ENCODE data around the gene POLDIP2. TPM values are rescaled to one million over a fixed set of nuclear protein-coding genes. Genes with fewer than 3 reads are reported as not detected.

The POLDIP2 gene
- polyA plus RNA-seq, 1 experiment = 141 TPM

DNA sequence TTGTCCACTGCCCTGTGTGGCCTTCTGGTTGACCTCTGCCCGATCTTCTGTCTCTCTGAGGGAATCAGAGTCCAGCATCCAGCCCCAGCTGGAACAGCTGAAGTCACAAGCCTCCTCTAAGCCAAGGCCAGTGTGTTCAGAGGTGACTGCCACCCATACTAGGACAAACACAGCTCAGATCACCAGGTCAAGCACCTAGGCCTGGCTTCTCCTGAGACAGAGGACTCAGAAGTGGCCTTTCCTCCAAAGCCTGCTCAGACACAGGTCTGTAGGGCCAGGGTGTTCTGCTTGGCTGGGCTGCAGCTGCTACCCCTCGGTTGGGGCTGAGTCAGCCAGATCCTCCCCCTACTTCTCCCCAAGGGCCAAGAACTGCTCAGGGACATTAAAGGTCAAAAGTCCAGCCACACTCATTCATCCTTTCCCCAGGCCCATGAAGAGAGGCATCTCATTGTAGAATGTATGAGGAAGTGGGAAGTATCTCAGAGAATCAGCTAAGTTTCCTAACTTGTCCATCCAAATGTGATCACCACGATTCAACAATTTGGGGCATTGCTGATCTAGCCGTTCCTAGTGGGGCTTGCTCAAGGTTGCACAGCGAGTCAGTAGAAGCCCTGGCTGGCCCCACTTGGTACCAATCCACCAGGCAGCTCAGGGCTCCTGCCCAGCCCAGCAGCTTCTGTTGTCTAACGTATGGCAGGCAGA lies 41.1 kb upstream of the POLDIP2 start:
- Histone ChIP-seq H3K36me3 (ENCODE audit: control insufficient read depth, insufficient read depth, low read length) (peaks cover 9% of the 10 kb centered on the region), H3K27me3 (ENCODE audit: control insufficient read depth, insufficient read depth, low read length) (no peaks in the 10 kb centered on the region), H3K4me3 (ENCODE audit: low read depth, low read length) (no peak overlapping the region)
- no peak for DNase-seq (ENCODE audit: low read depth)
- POLR2A ChIA-PET = interaction anchor here (0.5 kb wide), 1 partner anchor 47 kb away, joined by 19 read pairs; no protein-coding TSS in a partner anchor
- TF ChIP-seq, protein P1, sequence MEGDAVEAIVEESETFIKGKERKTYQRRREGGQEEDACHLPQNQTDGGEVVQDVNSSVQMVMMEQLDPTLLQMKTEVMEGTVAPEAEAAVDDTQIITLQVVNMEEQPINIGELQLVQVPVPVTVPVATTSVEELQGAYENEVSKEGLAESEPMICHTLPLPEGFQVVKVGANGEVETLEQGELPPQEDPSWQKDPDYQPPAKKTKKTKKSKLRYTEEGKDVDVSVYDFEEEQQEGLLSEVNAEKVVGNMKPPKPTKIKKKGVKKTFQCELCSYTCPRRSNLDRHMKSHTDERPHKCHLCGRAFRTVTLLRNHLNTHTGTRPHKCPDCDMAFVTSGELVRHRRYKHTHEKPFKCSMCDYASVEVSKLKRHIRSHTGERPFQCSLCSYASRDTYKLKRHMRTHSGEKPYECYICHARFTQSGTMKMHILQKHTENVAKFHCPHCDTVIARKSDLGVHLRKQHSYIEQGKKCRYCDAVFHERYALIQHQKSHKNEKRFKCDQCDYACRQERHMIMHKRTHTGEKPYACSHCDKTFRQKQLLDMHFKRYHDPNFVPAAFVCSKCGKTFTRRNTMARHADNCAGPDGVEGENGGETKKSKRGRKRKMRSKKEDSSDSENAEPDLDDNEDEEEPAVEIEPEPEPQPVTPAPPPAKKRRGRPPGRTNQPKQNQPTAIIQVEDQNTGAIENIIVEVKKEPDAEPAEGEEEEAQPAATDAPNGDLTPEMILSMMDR (IDR thresholded peaks at IDR 0.05; ENCODE audit: insufficient read depth, low read depth, low read length) = no peak
- CTCF ChIA-PET = interaction anchor here (1.3 kb wide), 1 partner anchor 18 kb away, joined by 3 read pairs; no protein-coding TSS in a partner anchor

DNA sequence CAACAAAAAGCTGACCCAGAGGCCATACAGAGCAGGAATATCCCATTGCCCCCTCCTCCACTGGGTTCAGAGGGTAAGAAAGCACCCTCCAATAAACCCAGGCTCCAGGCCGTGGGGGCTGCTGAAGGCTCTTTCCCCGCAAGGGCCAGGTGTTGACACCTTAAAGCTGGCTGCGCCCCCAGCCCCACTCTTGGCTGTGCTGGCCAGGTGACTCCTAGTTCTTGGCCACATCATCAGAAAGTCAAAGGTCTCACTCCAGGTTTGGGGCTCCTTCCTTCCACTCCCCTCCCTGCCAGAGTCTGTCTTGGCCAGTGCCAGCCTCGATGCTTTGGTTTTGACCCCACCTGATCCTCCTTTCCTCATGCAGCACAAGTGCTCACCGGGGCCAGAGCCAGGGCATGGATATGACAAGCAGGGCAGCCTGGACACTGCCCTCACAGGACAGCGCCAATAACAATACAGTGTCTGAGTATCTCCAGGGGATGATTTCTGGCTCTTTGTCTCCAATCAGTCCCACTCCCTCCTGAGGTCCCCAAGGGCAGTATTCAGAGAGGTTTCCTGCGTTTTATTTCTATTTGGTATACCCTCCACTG lies 40.5 kb upstream of the POLDIP2 start:
- POLR2A ChIA-PET = no interaction called here
- Histone ChIP-seq H3K36me3 (ENCODE audit: control insufficient read depth, insufficient read depth, low read length) (peaks cover 9% of the 10 kb centered on the region), H3K27me3 (ENCODE audit: control insufficient read depth, insufficient read depth, low read length) (no peaks in the 10 kb centered on the region), H3K4me3 (ENCODE audit: low read depth, low read length) (no peak overlapping the region)
- TF ChIP-seq, protein P1 (IDR thresholded peaks at IDR 0.05; ENCODE audit: insufficient read depth, low read depth, low read length) = no peak
- DNase-seq (ENCODE audit: low read depth) = no peak
- CTCF ChIA-PET = interaction anchor here (1.4 kb wide), 1 partner anchor 19 kb away, joined by 4 read pairs; no protein-coding TSS in a partner anchor

DNA sequence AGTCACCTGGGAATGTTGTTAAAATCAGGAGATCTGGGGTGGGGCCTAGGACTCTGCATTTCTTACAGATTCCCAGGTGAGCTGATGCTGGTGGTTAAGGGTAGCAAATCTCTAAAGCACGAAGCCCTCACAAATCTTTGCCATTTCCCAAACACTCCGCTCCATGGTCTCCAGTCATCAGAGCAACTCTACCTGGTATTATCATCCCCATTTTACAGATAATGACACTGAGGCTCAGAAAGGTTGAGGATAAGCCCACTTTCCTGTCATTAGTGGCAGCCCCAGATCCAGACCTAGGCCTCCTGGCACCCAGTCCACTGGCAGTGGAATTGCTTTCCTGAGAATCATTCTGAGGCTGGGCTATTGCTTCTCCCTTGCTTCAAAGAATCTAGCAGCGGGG lies 39.9 kb upstream of the POLDIP2 start:
- no peak for DNase-seq (ENCODE audit: low read depth)
- peaks cover 10% of the 10 kb centered on the region for H3K36me3 ChIP-seq (ENCODE audit: control insufficient read depth, insufficient read depth, low read length)
- no peaks in the 10 kb centered on the region for H3K27me3 ChIP-seq (ENCODE audit: control insufficient read depth, insufficient read depth, low read length)
- POLR2A ChIA-PET = no interaction called here
- CTCF ChIA-PET = interaction anchor here (1.4 kb wide), 1 partner anchor 20 kb away, joined by 4 read pairs; no protein-coding TSS in a partner anchor
- TF ChIP-seq, protein P1 (IDR thresholded peaks at IDR 0.05; ENCODE audit: insufficient read depth, low read depth, low read length) = no peak
- H3K4me3 ChIP-seq (ENCODE audit: low read depth, low read length) = no peak overlapping the region

DNA sequence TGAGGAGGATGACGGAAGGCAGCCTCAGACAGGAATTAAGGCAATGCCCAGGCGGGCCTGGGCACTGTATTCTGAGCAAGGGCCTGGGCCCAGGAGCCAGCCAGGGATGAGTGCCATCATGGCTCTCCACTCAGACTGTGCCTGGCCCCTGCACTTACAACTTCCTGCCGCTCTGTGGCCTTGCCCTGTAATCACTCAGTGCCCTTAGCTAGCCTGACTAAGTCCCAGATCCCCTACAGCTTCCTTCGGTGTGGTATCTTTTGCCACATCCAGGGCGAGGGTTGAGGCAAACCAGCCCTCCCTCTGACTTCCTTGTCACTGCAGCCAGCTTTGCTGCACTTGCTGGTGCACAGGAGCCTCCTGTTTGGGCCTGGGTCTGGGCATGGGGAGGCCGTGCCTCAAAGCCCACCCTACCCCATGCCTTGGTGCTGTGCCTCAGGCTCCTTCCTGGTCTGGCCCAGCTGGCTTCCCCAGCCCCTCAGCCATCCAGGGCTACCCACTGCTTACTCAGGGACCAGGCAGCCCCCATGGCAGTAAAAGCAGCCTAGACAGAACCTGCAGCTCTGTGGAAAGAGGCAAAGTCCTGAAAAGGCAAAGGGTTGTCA lies 39.4 kb upstream of the POLDIP2 start:
- TF ChIP-seq, protein P1 (IDR thresholded peaks at IDR 0.05; ENCODE audit: insufficient read depth, low read depth, low read length) = no peak
- peaks cover 8% of the 10 kb centered on the region for H3K36me3 ChIP-seq (ENCODE audit: control insufficient read depth, insufficient read depth, low read length)
- CTCF ChIA-PET = interaction anchor here (1.4 kb wide), 1 partner anchor 20 kb away, joined by 4 read pairs; no protein-coding TSS in a partner anchor

DNA sequence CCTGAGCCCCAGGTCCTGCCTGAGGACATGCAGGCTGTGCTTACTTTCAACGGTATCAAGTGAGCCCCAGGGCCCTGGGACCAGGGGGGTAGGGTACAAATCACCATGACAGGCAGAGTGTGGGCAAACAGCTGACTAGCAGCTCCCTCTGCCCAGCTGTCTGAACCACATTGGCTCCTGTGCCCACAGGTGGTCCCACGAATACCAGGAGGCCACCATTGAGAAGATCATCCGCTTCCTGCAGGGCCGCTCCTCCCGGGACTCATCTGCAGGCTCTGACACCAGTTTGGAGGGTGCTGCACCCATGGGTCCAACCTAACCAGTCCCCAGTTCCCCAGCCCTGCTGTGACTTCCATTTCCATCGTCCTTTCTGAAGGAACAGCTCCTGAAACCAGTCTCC lies 38.6 kb upstream of the POLDIP2 start:
- POLR2A ChIA-PET = no interaction called here
- CTCF ChIA-PET = no interaction called here

More for the DNA sequence above, 39.4 kb upstream of the POLDIP2 start:
- POLR2A ChIA-PET = no interaction called here
- DNase-seq (ENCODE audit: low read depth) = no peak
- no peaks in the 10 kb centered on the region for H3K27me3 ChIP-seq (ENCODE audit: control insufficient read depth, insufficient read depth, low read length)
- no peak overlapping the region for H3K4me3 ChIP-seq (ENCODE audit: low read depth, low read length)

More for the DNA sequence above, 38.6 kb upstream of the POLDIP2 start:
- H3K36me3 ChIP-seq (ENCODE audit: control insufficient read depth, insufficient read depth, low read length) = peaks cover 8% of the 10 kb centered on the region
- no peak overlapping the region for H3K4me3 ChIP-seq (ENCODE audit: low read depth, low read length)
- H3K27me3 ChIP-seq (ENCODE audit: control insufficient read depth, insufficient read depth, low read length) = no peaks in the 10 kb centered on the region
- no peak for DNase-seq (ENCODE audit: low read depth)
- TF ChIP-seq, protein P1 (IDR thresholded peaks at IDR 0.05; ENCODE audit: insufficient read depth, low read depth, low read length) = no peak
